DOHH2 (cell line): ENCODE measurements around the gene C9orf50.

Experiments
- EZH2phosphoT487 ChIP-seq: fragments of 200-600 bp; sonication (generic); IDR thresholded peaks from 2 replicates; pipeline ENCODE4 v1.6.1; 2017; ENCODE audit warnings: borderline replicate concordance, mild to moderate bottlenecking, antibody characterized with exemption, low read length, moderate library complexity, mixed read lengths
- TF ChIP-seq, protein P1 (sequence below): fragments of 200-600 bp; sonication (generic); IDR thresholded peaks from one replicate; pipeline ENCODE4 v1.5.1; 2014; ENCODE audit warnings: antibody characterized with exemption, mild to moderate bottlenecking, low read depth, low read length; ENCODE audit not compliant: poor library complexity, severe bottlenecking

DNA sequence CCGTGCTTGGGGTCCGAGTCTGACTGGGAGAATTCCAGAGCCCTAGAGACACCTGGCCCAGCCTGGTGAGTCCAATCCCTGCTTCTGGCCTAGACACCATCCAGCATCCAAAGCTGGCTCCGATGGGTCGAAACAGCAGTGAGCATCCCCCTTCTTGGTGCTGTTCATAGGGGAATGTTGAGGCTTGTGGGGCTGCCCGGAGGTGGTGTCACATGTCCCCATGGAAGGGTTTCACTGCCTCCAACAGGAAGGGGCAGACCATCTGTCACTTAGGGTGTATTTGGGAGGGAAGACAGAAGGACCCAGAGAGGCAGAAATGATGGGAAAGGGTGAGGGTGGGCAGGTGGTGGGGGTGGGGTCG, 13.9 kb downstream of the C9orf50 start:
- TF ChIP-seq, protein P1, sequence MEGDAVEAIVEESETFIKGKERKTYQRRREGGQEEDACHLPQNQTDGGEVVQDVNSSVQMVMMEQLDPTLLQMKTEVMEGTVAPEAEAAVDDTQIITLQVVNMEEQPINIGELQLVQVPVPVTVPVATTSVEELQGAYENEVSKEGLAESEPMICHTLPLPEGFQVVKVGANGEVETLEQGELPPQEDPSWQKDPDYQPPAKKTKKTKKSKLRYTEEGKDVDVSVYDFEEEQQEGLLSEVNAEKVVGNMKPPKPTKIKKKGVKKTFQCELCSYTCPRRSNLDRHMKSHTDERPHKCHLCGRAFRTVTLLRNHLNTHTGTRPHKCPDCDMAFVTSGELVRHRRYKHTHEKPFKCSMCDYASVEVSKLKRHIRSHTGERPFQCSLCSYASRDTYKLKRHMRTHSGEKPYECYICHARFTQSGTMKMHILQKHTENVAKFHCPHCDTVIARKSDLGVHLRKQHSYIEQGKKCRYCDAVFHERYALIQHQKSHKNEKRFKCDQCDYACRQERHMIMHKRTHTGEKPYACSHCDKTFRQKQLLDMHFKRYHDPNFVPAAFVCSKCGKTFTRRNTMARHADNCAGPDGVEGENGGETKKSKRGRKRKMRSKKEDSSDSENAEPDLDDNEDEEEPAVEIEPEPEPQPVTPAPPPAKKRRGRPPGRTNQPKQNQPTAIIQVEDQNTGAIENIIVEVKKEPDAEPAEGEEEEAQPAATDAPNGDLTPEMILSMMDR = no peak
- no peak for TF ChIP-seq EZH2phosphoT487
